IMR-90 (cell line): ENCODE measurements around the gene RIPPLY1. TPM values are rescaled to one million over a fixed set of nuclear protein-coding genes. Genes with fewer than 3 reads are reported as not detected.

Source experiments
- ATAC-seq: fragments of 200-7000 bp; cut with Tn5 transposase; 2 replicates; pipeline ENCODE4 v1.9.1; 2020; ENCODE audit warnings: low read depth, mild to moderate bottlenecking, moderate library complexity
- BruUV-seq: library from RNA; stranded (reverse); fragments of 400-500 nt; replicated peaks from 2 replicates; lab custom pipeline; 2021; lab: Mats Ljungman, UMichigan
- CTCF ChIA-PET: fragments of 300-600 bp; formaldehyde crosslinking; extraction: SDS; loops from one replicate; lab custom pipeline; 2021; ENCODE audit warnings: antibody characterized with exemption; lab: Yijun Ruan, JAX
- POLR2A ChIA-PET: fragments of 300-600 bp; sonication (Branson Sonifier 250); formaldehyde crosslinking; loops from one replicate; lab custom pipeline; 2022; ENCODE audit warnings: antibody characterized with exemption; ENCODE audit not compliant: unreplicated experiment; lab: Charles Lee
- DNase-seq: peaks from one replicate; pipeline ENCODE4 v3.0.0; 2013
- H2AFZ ChIP-seq: replicated peaks from 2 replicates; pipeline ENCODE3; 2013; ENCODE audit warnings: low read length, mild to moderate bottlenecking; ENCODE audit not compliant: poor library complexity
- H2AK5ac ChIP-seq: 2 replicates; pipeline ENCODE4 v1.6.1; 2013; ENCODE audit warnings: low read depth, low read length, inconsistent platforms
- H2AK9ac ChIP-seq: replicated peaks from 2 replicates; pipeline ENCODE3; 2013; ENCODE audit warnings: mild to moderate bottlenecking, low read depth, low read length, moderate library complexity; ENCODE audit not compliant: poor library complexity
- H2BK120ac ChIP-seq: 2 replicates; pipeline ENCODE4 v1.6.1; 2013; ENCODE audit warnings: low read depth, low read length, inconsistent platforms
- H2BK15ac ChIP-seq: 3 replicates; pipeline ENCODE4 v1.6.1; 2013; ENCODE audit warnings: low read depth, low read length, inconsistent platforms
- H2BK20ac ChIP-seq: 2 replicates; pipeline ENCODE4 v1.6.1; 2013; ENCODE audit warnings: low read depth, mild to moderate bottlenecking, inconsistent platforms, low read length, moderate library complexity
- H2BK5ac ChIP-seq: 2 replicates; pipeline ENCODE4 v1.6.1; 2013; ENCODE audit warnings: mild to moderate bottlenecking, low read depth, low read length, inconsistent platforms; ENCODE audit not compliant: poor library complexity, severe bottlenecking
- H3K14ac ChIP-seq: replicated peaks from 2 replicates; pipeline ENCODE4 v1.6.1; 2013; ENCODE audit warnings: low read depth, low read length, inconsistent platforms
- H3K18ac ChIP-seq: 2 replicates; pipeline ENCODE4 v1.6.1; 2013; ENCODE audit warnings: low read depth, low read length, control low read depth
- H3K23ac ChIP-seq: 2 replicates; pipeline ENCODE4 v1.6.1; 2013; ENCODE audit warnings: low read depth, low read length, inconsistent platforms
- H3K27ac ChIP-seq: 2 replicates; pipeline ENCODE4 v1.5.1; 2013; ENCODE audit warnings: mild to moderate bottlenecking, control low read depth, low read length; ENCODE audit not compliant: insufficient read depth
- H3K27me3 ChIP-seq: 2 replicates; pipeline ENCODE4 v1.6.1; 2013; ENCODE audit warnings: low read length; ENCODE audit not compliant: control insufficient read depth, insufficient read depth
- H3K36me3 ChIP-seq: 2 replicates; pipeline ENCODE4 v1.6.1; 2013; ENCODE audit warnings: low read length, mixed read lengths; ENCODE audit not compliant: control insufficient read depth, insufficient read depth
- H3K4ac ChIP-seq: 2 replicates; pipeline ENCODE4 v1.6.1; 2013; ENCODE audit warnings: low read depth, low read length, inconsistent platforms
- H3K4me1 ChIP-seq: 2 replicates; pipeline ENCODE4 v1.6.1; 2013; ENCODE audit warnings: low read length, mixed read lengths; ENCODE audit not compliant: control insufficient read depth, insufficient read depth
- H3K4me2 ChIP-seq: 2 replicates; pipeline ENCODE4 v1.6.1; 2013; ENCODE audit warnings: low read depth, mild to moderate bottlenecking, control low read depth, low read length, moderate library complexity
- H3K4me3 ChIP-seq: 2 replicates; pipeline ENCODE4 v1.5.1; 2013; ENCODE audit warnings: low read depth, mild to moderate bottlenecking, control low read depth, low read length, moderate library complexity; ENCODE audit not compliant: insufficient read depth
- H3K56ac ChIP-seq: 2 replicates; pipeline ENCODE4 v1.6.1; 2013; ENCODE audit warnings: low read length, inconsistent platforms; ENCODE audit not compliant: insufficient read depth; ENCODE audit errors: extremely low read depth
- H3K79me1 ChIP-seq, 2 experiments: 2 replicates each; pipeline ENCODE4 v1.6.1; 2013; ENCODE audit warnings: low read length in 2 of 2, inconsistent platforms in 1 of 2, low read depth in 1 of 2
- H3K9ac ChIP-seq: 2 replicates; pipeline ENCODE4 v1.6.1; 2013; ENCODE audit warnings: low read depth, low read length, control low read depth
- H3K9me1 ChIP-seq: 2 replicates; pipeline ENCODE4 v1.6.1; 2013; ENCODE audit warnings: low read length, inconsistent platforms; ENCODE audit not compliant: insufficient read depth
- H3K9me3 ChIP-seq: 2 replicates; pipeline ENCODE4 v1.6.1; 2013; ENCODE audit warnings: low read length; ENCODE audit not compliant: control insufficient read depth, insufficient read depth
- H4K20me1 ChIP-seq: 2 replicates; pipeline ENCODE4 v1.6.1; 2013; ENCODE audit warnings: low read length, inconsistent platforms; ENCODE audit not compliant: insufficient read depth
- H4K5ac ChIP-seq: 2 replicates; pipeline ENCODE4 v1.6.1; 2013; ENCODE audit warnings: mild to moderate bottlenecking, low read depth, low read length, control low read depth
- H4K8ac ChIP-seq, 2 experiments: 2 replicates each; pipeline ENCODE4 v1.6.1; 2013; ENCODE audit warnings: low read depth in 2 of 2, low read length in 2 of 2, control low read depth in 1 of 2, inconsistent platforms in 1 of 2
- H4K91ac ChIP-seq: 2 replicates; pipeline ENCODE4 v1.6.1; 2013; ENCODE audit warnings: low read depth, low read length, inconsistent platforms; ENCODE audit not compliant: insufficient read depth
- CEBPB ChIP-seq: IDR thresholded peaks from 2 replicates; pipeline ENCODE4 v1.6.1; 2012; ENCODE audit warnings: low read depth, low read length, improper control_type of control experiment
- CHD1 ChIP-seq: IDR thresholded peaks from 2 replicates; pipeline ENCODE4 v1.6.1; 2012; ENCODE audit warnings: low read depth, low read length, improper control_type of control experiment
- FOS ChIP-seq: fragments of 150-350 bp; IDR thresholded peaks from 2 replicates; pipeline ENCODE4 v1.6.1; 2016; ENCODE audit warnings: low read depth, low read length
- MXI1 ChIP-seq: IDR thresholded peaks from 2 replicates; pipeline ENCODE4 v1.6.1; 2012; ENCODE audit warnings: low read depth, mild to moderate bottlenecking, low read length, moderate library complexity, borderline replicate concordance
- RAD21 ChIP-seq: IDR thresholded peaks from 2 replicates; pipeline ENCODE4 v1.6.1; 2012; ENCODE audit warnings: low read length, improper control_type of control experiment
- SMC3 ChIP-seq: fragments of 150-350 bp; IDR thresholded peaks from 2 replicates; pipeline ENCODE4 v1.6.1; 2016; ENCODE audit warnings: low read depth, mild to moderate bottlenecking, antibody characterized with exemption, low read length, moderate library complexity
- USF2 ChIP-seq: fragments of 150-350 bp; IDR thresholded peaks from 2 replicates; pipeline ENCODE4 v1.6.1; 2017; ENCODE audit warnings: mild to moderate bottlenecking, antibody characterized with exemption, low read length, low read depth
- WGBS, 2 experiments: methylation state at CpG; one replicate each; pipeline versions ENCODE4 v1.1.5 to v1.1.7; 2013; ENCODE audit warnings: missing lambda C conversion rate in 2 of 2; ENCODE audit not compliant: insufficient read length in 1 of 2; ENCODE audit errors: extremely low coverage in 2 of 2; 5-methylcytosine and 5-hydroxymethylcytosine counted together
- dilution Hi-C: fragments of 300-500 bp; cut with HindIII; formaldehyde crosslinking; loops from one replicate; pipeline ENCODE4 v1.14.3; 2018; ENCODE audit warnings: low sequenced_read_pairs; ENCODE audit not compliant: unreplicated experiment
- in situ Hi-C: fragments of 300-500 bp; cut with MboI; formaldehyde crosslinking; loops from 3 replicates; pipeline ENCODE4 v1.14.3; 2019; ENCODE audit warnings: low sequenced_read_pairs, inconsistent platforms, mixed read lengths
- intact Hi-C: fragments of 100-400 bp; cut with micrococcal nuclease; formaldehyde crosslinking; loops from 2 replicates; pipeline ENCODE4 v1.10.0; 2022
- polyA plus RNA-seq, 3 experiments: library from polyadenylated mRNA; depleted of rRNA; stranded (reverse); fragments of >200 nt; gene quantifications; 2 replicates each; pipeline ENCODE4 v1.2.3, GENCODE V29; 2012; ENCODE audit warnings: low replicate concordance in 1 of 3
- total RNA-seq: library from RNA; depleted of rRNA; stranded (reverse); fragments of >200 nt; gene quantifications from 2 replicates; pipeline ENCODE4 v1.2.3, GENCODE V29; 2012

Gene RIPPLY1
- total and polyA plus RNA-seq, 2 of the 4 experiments (the other 2 are of a cell fraction): not detected

DNA sequence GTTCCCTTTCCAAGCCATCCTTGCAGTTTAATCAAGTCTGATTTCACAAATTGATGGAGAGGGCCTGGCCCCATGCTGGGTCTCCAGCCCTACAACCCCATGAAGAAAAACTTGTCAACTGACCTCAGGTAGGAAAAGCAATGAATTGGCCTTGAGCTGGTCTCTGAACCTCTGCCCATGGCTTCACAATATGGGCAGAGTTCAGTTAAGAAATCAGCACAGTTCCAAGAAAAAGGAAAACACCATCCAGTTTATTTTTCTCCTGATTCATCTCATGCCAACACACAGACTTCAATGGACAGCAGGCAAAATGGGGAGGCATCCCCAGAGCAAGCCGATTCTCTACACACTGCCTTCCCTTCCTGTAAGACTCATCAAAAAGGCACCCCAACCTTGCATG lies 3.3 kb downstream of the RIPPLY1 start:
- dilution Hi-C loops (no loop called here), intact Hi-C loops (loop anchor here (10.0 kb wide), 6 partner anchors 125 to 995 kb away; partner anchors contain the start of genes PRPS1 and RBM41), in situ Hi-C loops (no loop called here)
- Histone ChIP-seq H3K4me3 (no peak overlapping the region), H2BK20ac (no peak overlapping the region), H2BK5ac (no peak overlapping the region), H3K4me1 (0 out of 2 replicates have a peak, but pooled peaks cover 2% of the 10 kb centered on the region), H3K14ac (no peak overlapping the region), H3K4ac (no peak overlapping the region), H3K9me3 (no peaks in the 10 kb centered on the region), H3K9ac (no peak overlapping the region), H3K4me2 (no peak overlapping the region), H3K36me3 (no peaks in the 10 kb centered on the region), H3K27ac (no peak overlapping the region), H2AK5ac (no peak overlapping the region), H4K8ac (no peak overlapping the region), H3K27me3 (peaks cover 11% of the 10 kb centered on the region), H3K23ac (no peak overlapping the region), H3K79me1 (no peaks in the 10 kb centered on the region), H2AK9ac (no peak overlapping the region), H2AFZ (no peak overlapping the region), H4K20me1 (no peaks in the 10 kb centered on the region), H2BK120ac (no peak overlapping the region), H3K18ac (no peak overlapping the region), H3K9me1 (peaks cover 9% of the 10 kb centered on the region; the same call in 1 of the 2 replicates), H4K91ac (no peak overlapping the region), H3K56ac (no peak overlapping the region), H4K5ac (no peak overlapping the region), H2BK15ac (no peak overlapping the region)
- ChIA-PET CTCF (interaction anchor here (0.6 kb wide), 2 partner anchors 67 to 769 kb away, joined by 5 to 6 read pairs; no protein-coding TSS in a partner anchor), POLR2A (no interaction called here)
- WGBS, 2 experiments: no CpG with 5 or more reads among the region's 1 CpG
- ATAC-seq (no peak), DNase-seq (no peak)
- TF ChIP-seq MXI1: no peak
- no peak for TF ChIP-seq CHD1
- no peak for TF ChIP-seq FOS
- no peak for TF ChIP-seq SMC3
- TF ChIP-seq CEBPB: no peak
- no peak for TF ChIP-seq USF2
- no peak for TF ChIP-seq RAD21
- no TSS peak for BruUV-seq
